GM19467 (cell line): Measurements from ENCODE around the gene CAMK2N2.

Source experiments
- ATAC-seq: cut with Tn5 transposase; IDR thresholded peaks from one replicate; pipeline ENCODE4 v1.9.1; 2021; ENCODE audit warnings: mild to moderate bottlenecking, moderate library complexity; ENCODE audit not compliant: unreplicated experiment

The CAMK2N2 gene

DNA sequence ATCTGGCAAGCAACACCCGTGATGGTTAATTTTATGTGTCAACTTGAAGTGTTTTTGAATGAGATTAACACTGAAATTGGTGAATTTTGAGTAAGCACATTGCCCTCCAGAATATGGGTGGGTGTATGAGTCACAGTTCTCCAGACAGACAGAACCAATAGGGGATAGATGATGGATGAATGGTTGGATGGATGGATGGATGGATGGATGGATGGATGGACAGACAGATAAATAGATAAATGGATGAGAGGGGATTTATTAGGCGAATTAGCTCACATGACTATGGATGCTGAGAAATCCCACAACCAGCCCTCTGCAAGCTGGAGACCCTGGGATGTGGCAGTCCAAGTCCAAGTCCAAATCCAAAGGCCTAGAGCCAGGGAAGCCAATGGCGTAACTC is 37.4 kb downstream of the CAMK2N2 start:
- ATAC-seq, result no peak

DNA sequence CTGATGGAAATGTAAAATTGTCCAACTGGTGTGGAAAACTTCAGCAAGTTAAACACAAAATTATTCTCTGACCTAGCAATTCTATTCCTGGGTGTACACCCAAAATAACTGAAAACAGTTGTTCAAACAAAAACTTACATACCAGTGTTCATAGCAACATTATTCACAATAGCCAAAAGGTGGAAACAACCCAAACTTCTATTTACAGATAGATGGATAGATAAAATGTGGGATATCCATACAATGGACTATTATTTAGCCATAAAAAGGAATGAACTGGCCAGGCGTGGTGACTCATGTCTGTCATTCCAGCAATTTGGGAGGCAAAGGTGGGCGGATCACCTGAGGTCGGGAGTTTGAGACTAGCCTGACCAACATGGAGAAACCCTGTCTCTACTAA is 38.8 kb downstream of the CAMK2N2 start:
- ATAC-seq, result no peak

DNA sequence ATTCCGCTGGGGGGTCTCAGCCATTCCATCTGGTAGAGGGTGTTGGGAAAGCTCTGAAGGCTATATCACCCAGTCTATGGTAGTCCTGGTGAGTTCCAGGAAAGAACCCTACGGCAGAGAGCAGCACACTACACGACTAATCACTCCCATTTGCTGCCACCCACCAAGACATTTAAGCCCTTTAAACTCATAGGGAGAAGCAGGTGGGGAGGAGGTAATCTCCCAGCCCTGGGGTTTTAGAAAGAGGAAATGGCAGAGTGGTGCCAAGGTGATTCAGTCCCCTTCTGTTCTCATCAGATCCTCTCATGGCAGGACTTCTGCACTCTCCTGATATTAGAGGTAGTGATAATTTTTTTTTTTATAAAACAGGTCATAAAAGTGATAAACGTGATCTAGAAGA is 42.5 kb downstream of the CAMK2N2 start:
- ATAC-seq, result no peak

DNA sequence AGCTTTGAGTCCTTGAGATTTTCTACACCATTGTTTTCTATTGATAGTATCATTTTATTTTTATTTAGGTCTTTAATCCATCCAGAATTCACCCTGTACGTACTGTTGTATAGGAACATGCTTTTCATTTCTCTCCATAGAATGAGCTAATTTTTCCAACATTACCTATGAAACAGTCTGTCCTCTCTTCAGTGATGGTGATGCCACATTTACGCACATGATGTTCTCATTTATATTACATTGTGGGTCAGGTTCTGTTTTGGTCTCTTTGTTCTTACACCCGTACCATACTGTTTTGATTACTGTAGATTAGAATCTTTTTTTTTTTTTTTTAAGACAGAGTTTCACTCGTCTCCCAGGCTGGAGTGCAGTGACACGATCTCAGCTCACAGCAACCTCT is 49.6 kb downstream of the CAMK2N2 start:
- no peak for ATAC-seq

DNA sequence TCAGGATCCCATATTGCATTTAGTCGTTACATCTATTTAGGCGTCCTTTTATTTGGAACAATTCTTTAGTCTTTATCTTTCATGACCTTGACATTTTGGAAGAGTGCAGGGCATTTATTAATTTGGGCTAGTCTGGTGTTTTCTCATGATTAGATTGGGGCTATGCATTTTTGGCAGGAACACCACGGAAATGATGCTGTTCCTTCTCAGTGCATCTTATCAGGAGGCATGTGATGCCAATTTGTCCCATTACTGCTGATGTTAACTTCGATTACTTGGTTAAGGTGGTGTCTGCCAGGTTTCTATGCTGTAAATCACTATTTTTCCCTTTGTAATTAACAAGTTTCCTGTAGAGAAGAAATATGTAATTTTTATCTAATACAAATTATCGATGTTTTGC is 50.1 kb downstream of the CAMK2N2 start:
- no peak for ATAC-seq
